Measurements from ENCODE around the gene HOXA11.

The HOXA11 gene

DNA sequence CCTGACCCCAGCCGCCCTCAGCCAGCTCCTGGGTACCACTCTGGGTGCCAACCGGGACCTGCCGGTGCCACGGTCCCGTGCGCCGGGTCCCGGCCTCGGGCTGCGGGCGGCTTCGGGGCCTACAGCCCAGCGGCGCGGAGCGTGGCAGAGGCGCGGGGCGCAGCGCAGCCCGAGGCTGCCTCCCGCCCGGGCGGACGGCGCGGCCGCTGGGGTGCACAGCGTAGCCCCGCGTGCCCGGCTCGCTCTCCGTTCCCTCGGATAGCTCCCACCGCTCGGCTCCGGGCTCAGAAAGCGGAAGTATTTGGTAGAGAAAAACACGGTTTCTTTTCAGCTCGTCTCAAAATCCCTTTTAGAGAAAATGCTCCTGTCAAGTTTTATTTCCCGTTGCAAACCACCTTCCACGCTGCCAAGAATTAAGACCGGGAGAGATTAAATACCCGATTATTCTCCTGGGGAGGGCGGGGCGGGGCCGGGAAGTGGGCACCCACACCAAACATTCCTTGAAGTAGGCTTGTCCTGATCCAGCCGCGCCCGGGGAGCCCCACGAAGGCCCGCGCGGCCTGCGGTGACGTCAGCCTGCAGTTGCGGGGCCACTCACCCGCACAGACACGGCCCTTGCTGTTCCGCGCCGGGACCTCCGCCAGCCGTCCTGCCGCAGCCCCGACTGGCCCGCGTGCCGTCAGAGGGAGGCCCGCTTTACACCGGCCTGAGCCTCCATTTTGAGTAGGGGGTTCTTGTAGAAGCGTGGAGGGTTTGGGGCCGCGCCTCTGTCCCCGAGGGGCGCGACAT lies 7.7 kb upstream of the HOXA11 start:
- DNase-seq: no peak

GRCh38 chr7:27191833-27192545 lies 7.0 kb upstream of the HOXA11 start:
- DNase-seq: no peak

DNA sequence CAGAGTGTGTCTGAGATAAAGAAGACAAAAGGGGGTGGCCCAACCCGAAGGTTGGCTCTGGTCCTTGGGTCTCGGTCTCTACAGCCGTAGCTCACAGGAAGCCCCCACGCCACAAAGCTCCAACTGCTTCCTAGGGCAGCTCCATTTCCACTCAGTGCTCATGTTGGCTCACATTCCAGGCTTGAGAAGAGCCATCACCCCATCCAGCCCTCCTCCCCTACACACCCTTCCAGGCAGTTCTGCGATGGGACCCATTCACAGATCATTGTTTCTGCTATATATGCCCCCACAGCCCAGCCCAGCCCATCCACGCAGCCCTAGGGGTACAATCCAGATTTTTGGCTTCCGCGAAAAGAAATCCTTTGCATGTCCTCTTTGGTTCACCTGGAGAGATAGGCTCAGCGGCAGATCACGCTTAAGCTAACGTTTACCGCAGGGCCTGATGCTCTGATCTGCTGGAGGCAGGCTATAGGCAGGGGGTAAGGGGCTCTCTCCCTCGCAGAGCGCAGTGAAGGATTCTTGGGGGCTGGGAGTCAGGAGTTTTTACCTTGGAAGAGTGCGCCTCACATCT lies 6.2 kb upstream of the HOXA11 start:
- no peak for DNase-seq

DNA sequence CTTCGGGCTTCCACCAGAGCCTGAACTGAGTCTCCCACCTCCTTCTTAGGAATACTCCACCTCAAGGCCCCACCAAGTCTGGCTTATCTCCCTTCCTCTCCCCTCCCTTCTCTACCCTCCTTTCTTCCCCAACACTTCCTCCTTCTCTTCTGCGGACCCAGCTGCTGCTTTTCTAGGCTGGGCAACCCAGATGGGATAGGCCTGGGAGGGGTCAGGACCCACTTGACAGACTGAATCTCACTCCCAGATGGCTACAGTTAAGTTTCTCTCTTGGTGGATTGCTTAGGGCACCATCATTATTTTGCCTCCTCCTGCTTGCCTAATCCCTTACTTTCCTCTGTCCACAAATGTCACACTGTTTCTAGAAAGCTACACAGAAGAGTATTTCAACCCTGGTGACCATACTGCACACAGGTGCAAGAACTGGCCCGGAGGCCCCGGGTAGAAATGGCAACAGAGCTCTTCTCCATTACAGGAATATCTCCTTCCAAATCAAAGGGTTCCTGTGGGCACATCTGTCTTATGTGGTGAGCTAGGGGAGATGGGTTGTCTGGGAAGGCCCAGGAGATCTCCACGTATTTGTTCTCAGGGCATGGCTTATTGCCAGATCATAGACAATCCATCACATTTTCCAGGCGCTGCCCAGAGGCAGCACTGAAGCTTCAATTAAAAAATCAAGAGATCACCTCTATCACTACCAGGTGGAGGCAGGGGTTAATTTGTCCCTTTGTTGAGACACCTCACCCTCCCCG lies 5.1 kb upstream of the HOXA11 start:
- DNase-seq: no peak

- no peak for DNase-seq
Measured at GRCh38 chr7:27189295-27189996, 4.4 kb upstream of the HOXA11 start.

GRCh38 chr7:27188386-27189294 lies 3.6 kb upstream of the HOXA11 start:
- no peak for DNase-seq

GRCh38 chr7:27187475-27188385 lies 2.7 kb upstream of the HOXA11 start:
- no peak for DNase-seq

- DNase-seq: no peak
Measured at GRCh38 chr7:27186668-27187474, 1.8 kb upstream of the HOXA11 start.

DNA sequence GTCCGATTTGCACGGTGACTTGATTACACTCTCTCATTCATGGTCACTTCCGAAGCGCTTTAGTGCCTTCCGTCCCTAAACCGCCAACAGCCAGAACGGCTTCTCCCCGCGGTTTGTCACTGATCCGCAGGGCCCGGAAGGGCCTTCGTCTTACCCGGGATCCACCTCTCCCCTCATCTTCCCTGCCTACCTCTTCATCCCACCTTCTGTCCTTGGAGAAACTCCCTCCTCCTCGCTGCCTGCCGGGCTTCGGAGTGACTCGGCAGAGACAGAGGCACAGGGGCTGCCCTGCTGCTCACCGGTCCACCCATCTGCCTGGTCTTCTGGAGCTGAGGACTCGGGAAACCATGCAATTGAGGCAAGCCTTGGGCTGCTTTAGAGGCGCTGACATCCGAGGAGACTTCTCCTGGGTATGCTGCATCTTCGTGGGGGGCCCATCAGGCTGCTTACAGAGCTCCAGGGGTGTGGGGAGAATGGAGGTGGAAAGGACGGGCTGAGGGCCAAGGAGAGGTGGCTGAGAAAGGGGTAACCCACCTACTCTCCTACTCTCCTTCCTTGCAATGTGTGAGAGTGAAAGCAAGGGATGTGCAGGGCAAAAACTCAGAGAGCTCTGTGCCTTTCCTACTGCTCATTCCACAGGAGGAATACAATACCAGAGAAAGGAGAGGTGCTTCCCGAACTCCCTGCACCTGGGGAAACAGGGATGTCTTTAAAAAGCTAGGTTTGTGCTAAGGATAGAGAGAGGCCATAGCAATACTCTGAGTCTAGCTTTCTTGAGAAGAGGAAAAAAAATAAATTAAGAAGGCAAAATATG lies 1.0 kb upstream of the HOXA11 start:
- DNase-seq: no peak

GRCh38 chr7:27184337-27185012 lies 557 bp downstream of the HOXA11 start:
- DNase-seq: no peak

DNA sequence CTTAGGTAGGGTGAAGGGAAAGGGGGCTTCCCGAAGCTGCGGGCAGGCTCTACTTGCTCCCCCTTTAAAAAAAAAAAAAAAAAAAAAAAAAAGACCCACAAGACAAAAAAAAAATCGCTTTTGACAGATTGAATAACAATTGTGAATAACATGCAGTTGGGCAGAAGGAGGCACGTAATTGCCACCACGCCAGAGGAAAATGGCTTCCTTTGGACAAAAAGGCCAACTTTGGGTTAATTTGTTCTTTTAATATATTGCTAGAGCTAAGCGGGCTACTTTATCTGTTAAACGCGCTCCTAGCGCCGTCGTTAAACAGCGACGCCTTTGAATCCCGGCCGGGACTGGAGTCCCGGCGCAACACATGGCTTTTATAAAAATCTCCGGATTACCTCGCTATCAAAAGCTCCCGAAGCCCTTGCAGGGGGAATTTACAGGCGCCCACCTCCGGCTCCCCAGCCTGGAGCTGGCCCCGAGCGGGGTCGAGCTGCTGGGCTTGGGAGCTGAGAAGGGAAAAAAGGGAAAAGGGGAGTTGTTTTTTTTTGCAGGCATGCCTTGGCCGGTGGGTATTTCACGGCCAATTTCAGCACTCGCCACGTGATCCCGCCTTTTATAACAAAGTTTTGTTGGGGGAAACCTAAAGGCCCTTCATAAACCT lies 1.2 kb downstream of the HOXA11 start:
- DNase-seq: no peak

GRCh38 chr7:27182861-27183681 lies 2.0 kb downstream of the HOXA11 start:
- DNase-seq: no peak

DNA sequence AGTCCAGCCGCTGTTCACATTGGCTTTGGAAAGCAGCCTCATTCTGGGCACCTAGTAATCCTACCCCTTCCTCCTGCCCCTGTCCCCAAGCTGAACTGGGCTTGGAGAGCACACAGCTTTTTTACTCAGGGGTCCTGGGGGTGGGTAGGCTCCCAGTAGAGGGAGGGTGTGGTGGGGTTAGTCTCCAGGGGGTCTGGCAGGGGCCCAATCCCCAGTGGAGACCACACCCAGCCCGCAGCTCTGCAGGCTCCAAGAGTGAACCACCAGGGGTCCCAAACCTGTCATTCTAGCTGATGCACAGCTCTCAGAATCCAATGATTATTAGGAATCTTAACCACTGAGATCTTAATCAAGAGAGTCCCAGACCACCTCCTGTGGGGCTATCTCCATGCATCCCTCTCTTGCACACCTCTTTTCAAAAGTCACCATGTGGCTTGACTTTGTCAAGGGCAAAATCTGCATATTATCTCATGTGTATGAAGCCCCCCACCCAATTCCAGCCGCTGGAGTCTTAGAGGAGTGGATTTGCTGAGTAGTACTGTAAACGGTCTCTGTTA lies 2.7 kb downstream of the HOXA11 start:
- DNase-seq: no peak

DNA sequence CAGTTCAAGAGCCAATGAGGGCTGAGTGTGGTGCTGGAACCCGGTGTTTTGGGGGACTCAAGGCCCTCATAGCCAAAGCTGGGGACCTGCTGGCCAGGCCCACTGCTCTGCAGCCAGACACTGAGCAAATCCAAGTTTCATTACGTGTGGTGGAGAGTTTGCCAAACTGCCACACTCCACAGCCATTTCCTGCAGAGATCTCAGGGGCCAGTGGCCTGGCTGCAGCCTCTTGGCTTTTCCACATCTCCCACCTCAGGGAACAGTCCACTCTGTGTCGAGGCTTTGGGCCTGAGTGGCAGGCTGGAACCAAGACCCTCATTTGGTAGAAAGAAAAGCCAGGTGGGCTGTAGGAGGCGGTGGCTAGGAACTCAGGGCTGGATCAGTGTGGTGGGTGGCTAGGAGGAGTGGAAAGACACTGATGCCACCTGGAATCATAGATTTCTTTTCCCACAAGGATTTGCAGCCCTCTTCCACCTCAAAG lies 3.2 kb downstream of the HOXA11 start:
- DNase-seq: no peak

- DNase-seq: no peak
Measured at GRCh38 chr7:27180431-27181420, 4.3 kb downstream of the HOXA11 start.
